ENCODE data around the gene NEGR1. TPM values are rescaled to one million over a fixed set of nuclear protein-coding genes. Genes with fewer than 3 reads are reported as not detected.

Gene NEGR1
- total and polyA plus RNA-seq, 9 of the 15 experiments (the other 6 are each of a cell fraction or from before 2014, with no cell fraction given) = not detected

- H3K9me3 ChIP-seq (replicated peaks; ENCODE audit: control insufficient read depth, insufficient read depth, low read depth, low read length) = no peaks in the 10 kb centered on the region
- no TSS peak for BruUV-seq (replicated peaks)
- H4K20me1 ChIP-seq (replicated peaks; ENCODE audit: control insufficient read depth, insufficient read depth, low read length) = no peaks in the 10 kb centered on the region
- H2AFZ ChIP-seq (ENCODE audit: low read depth, low read length) = no peak overlapping the region
- 0% methylated on average over 2 of the region's 2 CpGs for WGBS (ENCODE audit: insufficient coverage, low coverage, missing lambda C conversion rate)
- ChIA-PET POLR2A (no interaction called here), CTCF (ENCODE audit: low intra/inter-chr PET ratio) (no interaction called here)
- H3K79me2 ChIP-seq (ENCODE audit: control insufficient read depth, insufficient read depth, low read length) = no peaks in the 10 kb centered on the region
- TF ChIP-seq RBBP5 (IDR thresholded peaks at IDR 0.05; ENCODE audit: borderline replicate concordance, insufficient read depth, low read length, poor library complexity, severe bottlenecking) (no peak), POLR2B (IDR thresholded peaks at IDR 0.05; ENCODE audit: low read depth, partially characterized antibody) (no peak), BRF1 (IDR thresholded peaks at IDR 0.05; ENCODE audit: borderline replicate concordance, extremely low read depth, insufficient read length) (no peak), ZNF766 (CRISPR knock-in tag; conservative IDR thresholded peaks at IDR 0.05) (no peak), PML (IDR thresholded peaks at IDR 0.05; ENCODE audit: low read length) (no peak)
- no peaks in the 10 kb centered on the region for H3K36me3 ChIP-seq (ENCODE audit: control insufficient read depth, insufficient read depth, low read length)
- intact Hi-C loops (cut with micrococcal nuclease) = no loop called here
- no peak overlapping the region for H3K9ac ChIP-seq (ENCODE audit: insufficient read depth in 1 of 2, low read depth in 2 of 2, low read length in 2 of 2)
- FAIRE-seq = no peak
- H3K9me1 ChIP-seq (ENCODE audit: control insufficient read depth, insufficient read depth, low read length) = no peaks in the 10 kb centered on the region
- ATAC-seq = no peak
- no peak overlapping the region for H3K27ac ChIP-seq (ENCODE audit: extremely low read depth, low read depth, low read length)
- DNase-seq (ENCODE audit: extremely low read depth in 1 of 4, low spot score in 3 of 4) = no peak
- H3K4me2 ChIP-seq (ENCODE audit: insufficient read depth, low read length) = no peak overlapping the region
- no peaks in the 10 kb centered on the region for H3K4me1 ChIP-seq (replicated peaks in 1 of 2; ENCODE audit: control insufficient read depth in 2 of 2, insufficient read depth in 2 of 2, low read length in 2 of 2)
- no peaks in the 10 kb centered on the region for H3K27me3 ChIP-seq (ENCODE audit: control insufficient read depth in 2 of 2, insufficient read depth in 2 of 2, low read length in 2 of 2)
- in situ Hi-C loops (cut with MboI) = no loop called here
- H3K4me3 ChIP-seq = no peak overlapping the region
Observed at GRCh38 chr1:72109916-72110315, 172.4 kb downstream of the NEGR1 start.

GRCh38 chr1:72105201-72105600, 177.1 kb downstream of the NEGR1 start:
- intact Hi-C loops (cut with micrococcal nuclease) (no loop called here), in situ Hi-C loops (cut with MboI) (no loop called here)
- H3K79me2 ChIP-seq (ENCODE audit: control insufficient read depth, insufficient read depth, low read length) = no peaks in the 10 kb centered on the region
- no peak overlapping the region for H3K4me3 ChIP-seq
- no peaks in the 10 kb centered on the region for H3K4me1 ChIP-seq (replicated peaks in 1 of 2; ENCODE audit: control insufficient read depth in 2 of 2, insufficient read depth in 2 of 2, low read length in 2 of 2)
- no peak overlapping the region for H3K9ac ChIP-seq (ENCODE audit: insufficient read depth in 1 of 2, low read depth in 2 of 2, low read length in 2 of 2)
- 8% methylated on average over 2 of the region's 2 CpGs for WGBS (ENCODE audit: insufficient coverage, low coverage, missing lambda C conversion rate)
- H3K4me2 ChIP-seq (ENCODE audit: insufficient read depth, low read length) = no peak overlapping the region
- no peaks in the 10 kb centered on the region for H3K36me3 ChIP-seq (ENCODE audit: control insufficient read depth, insufficient read depth, low read length)
- CTCF ChIA-PET (ENCODE audit: low intra/inter-chr PET ratio) = no interaction called here
- FAIRE-seq (no peak), DNase-seq (ENCODE audit: extremely low read depth in 1 of 4, low spot score in 3 of 4) (no peak), ATAC-seq (no peak)
- BruUV-seq (replicated peaks) = no TSS peak
- H3K9me3 ChIP-seq (replicated peaks; ENCODE audit: control insufficient read depth, insufficient read depth, low read depth, low read length) = no peaks in the 10 kb centered on the region
- TF ChIP-seq ZBTB5 (IDR thresholded peaks at IDR 0.05) = no peak
- no peak overlapping the region for H3K27ac ChIP-seq (ENCODE audit: extremely low read depth, low read depth, low read length)
- no peaks in the 10 kb centered on the region for H3K27me3 ChIP-seq (ENCODE audit: control insufficient read depth in 2 of 2, insufficient read depth in 2 of 2, low read length in 2 of 2)
- no peaks in the 10 kb centered on the region for H4K20me1 ChIP-seq (replicated peaks; ENCODE audit: control insufficient read depth, insufficient read depth, low read length)
- no peaks in the 10 kb centered on the region for H3K9me1 ChIP-seq (ENCODE audit: control insufficient read depth, insufficient read depth, low read length)
- POLR2A ChIA-PET = no interaction called here
- no peak overlapping the region for H2AFZ ChIP-seq (ENCODE audit: low read depth, low read length)
